WTC11 (cell line): ENCODE results near the gene RPRD1A.

Source experiments
- AR ChIP-seq: fragments of 250-450 bp; sonication (Bioruptor Pico); IDR thresholded peaks from 2 replicates; pipeline ENCODE4 v1.9.0; 2021; ENCODE audit warnings: mild to moderate bottlenecking
- ATF1 ChIP-seq: sonication (generic); formaldehyde crosslinking; IDR thresholded peaks from 2 replicates; pipeline ENCODE4 v1.8.1; 2023; ENCODE audit warnings: mild to moderate bottlenecking, moderate library complexity, missing genetic modification reagents
- CREM ChIP-seq: sonication (generic); formaldehyde crosslinking; IDR thresholded peaks from 2 replicates; pipeline ENCODE4 v1.8.1; 2022; ENCODE audit warnings: mild to moderate bottlenecking, missing genetic modification reagents, moderate library complexity
- CTCF ChIP-seq: fragments of 200-600 bp; IDR thresholded peaks from 2 replicates; pipeline ENCODE4 v1.8.0; 2022; ENCODE audit warnings: antibody characterized with exemption
- HMGXB4 ChIP-seq: sonication (generic); formaldehyde crosslinking; IDR thresholded peaks from 2 replicates; pipeline ENCODE4 v1.8.1; 2023; ENCODE audit warnings: mild to moderate bottlenecking, moderate library complexity, missing genetic modification reagents
- IRF2 ChIP-seq: sonication (generic); formaldehyde crosslinking; IDR thresholded peaks from 2 replicates; pipeline ENCODE4 v1.8.0; 2022; ENCODE audit warnings: low read depth, missing genetic modification reagents, borderline replicate concordance
- SP1 ChIP-seq: sonication (generic); formaldehyde crosslinking; conservative IDR thresholded peaks from 2 replicates; pipeline ENCODE4 v1.8.1; 2022; ENCODE audit warnings: missing genetic modification reagents
- TCF7 ChIP-seq: sonication (generic); formaldehyde crosslinking; IDR thresholded peaks from 2 replicates; pipeline ENCODE4 v1.8.0; 2022; ENCODE audit warnings: mild to moderate bottlenecking, low read depth, missing genetic modification reagents, moderate library complexity
- ZBTB21 ChIP-seq: sonication (generic); formaldehyde crosslinking; IDR thresholded peaks from 2 replicates; pipeline ENCODE4 v1.8.1; 2023; ENCODE audit warnings: mild to moderate bottlenecking, missing genetic modification reagents, borderline replicate concordance

- no peak for TF ChIP-seq TCF7 (CRISPR knock-in tag)
- TF ChIP-seq CTCF = no peak
- no peak for TF ChIP-seq IRF2 (CRISPR knock-in tag)
- no peak for TF ChIP-seq CREM (CRISPR knock-in tag)
- no peak for TF ChIP-seq HMGXB4 (CRISPR knock-in tag)
- no peak for TF ChIP-seq SP1 (CRISPR knock-in tag)
- no peak for TF ChIP-seq AR (CRISPR knock-in tag)
- TF ChIP-seq ATF1 (CRISPR knock-in tag) = no peak
- TF ChIP-seq ZBTB21 (CRISPR knock-in tag) = no peak
Measured at GRCh38 chr18:35968278-35968880, 99.0 kb downstream of the RPRD1A start.
